GM18951 (cell line): Measurements from ENCODE around the gene C3AR1.

Experiments
- POLR2A ChIP-seq: IDR thresholded peaks from 4 replicates; pipeline ENCODE4 v1.6.1; 2011; ENCODE audit warnings: mild to moderate bottlenecking; ENCODE audit not compliant: insufficient read length, insufficient read depth; ENCODE audit errors: extremely low read depth
- in situ Hi-C: fragments of 300-500 bp; cut with MboI; formaldehyde crosslinking; loops from one replicate; pipeline ENCODE4 v1.12.0; 2022; ENCODE audit warnings: low sequenced_read_pairs, mixed read lengths, inconsistent platforms; ENCODE audit not compliant: unreplicated experiment

The C3AR1 gene

GRCh38 chr12:8047842-8048241 lies 18.3 kb downstream of the C3AR1 start:
- in situ Hi-C loops, result loop anchor here (5.0 kb wide), 1 partner anchor 39 kb away; no protein-coding TSS in a partner anchor
- TF ChIP-seq POLR2A, result no peak

- in situ Hi-C loops, result loop anchor here (5.0 kb wide), 1 partner anchor 41 kb away; no protein-coding TSS in a partner anchor
- no peak for TF ChIP-seq POLR2A
Observed at GRCh38 chr12:8045952-8046944, 19.9 kb downstream of the C3AR1 start.

GRCh38 chr12:8040791-8041190 lies 25.4 kb downstream of the C3AR1 start:
- in situ Hi-C loops, result no loop called here
- no peak for TF ChIP-seq POLR2A

- no peak for TF ChIP-seq POLR2A
- in situ Hi-C loops, result no loop called here
Observed at GRCh38 chr12:8038659-8039114, 27.5 kb downstream of the C3AR1 start.

- TF ChIP-seq POLR2A, result no peak
- in situ Hi-C loops, result no loop called here
Observed at GRCh38 chr12:8037947-8038346, 28.2 kb downstream of the C3AR1 start.

- TF ChIP-seq POLR2A, result no peak
- in situ Hi-C loops, result no loop called here
Observed at GRCh38 chr12:8037046-8037663, 29.0 kb downstream of the C3AR1 start.

- TF ChIP-seq POLR2A, result no peak
- in situ Hi-C loops, result no loop called here
Observed at GRCh38 chr12:8036346-8036745, 29.8 kb downstream of the C3AR1 start.

- in situ Hi-C loops, result no loop called here
- TF ChIP-seq POLR2A, result no peak
Observed at GRCh38 chr12:8035440-8036010, 30.6 kb downstream of the C3AR1 start.

- in situ Hi-C loops, result no loop called here
- TF ChIP-seq POLR2A, result no peak
Observed at GRCh38 chr12:8034802-8035201, 31.4 kb downstream of the C3AR1 start.

- in situ Hi-C loops, result no loop called here
- TF ChIP-seq POLR2A, result no peak
Observed at GRCh38 chr12:8033153-8034044, 32.8 kb downstream of the C3AR1 start.

- peak; percentile 60 for TF ChIP-seq POLR2A
- in situ Hi-C loops, result no loop called here
Observed at GRCh38 chr12:8032242-8033152, 33.7 kb downstream of the C3AR1 start, which contains the start of gene FOXJ2. Gene FOXJ2 (plus strand): TSS chr12:8032716. CDS start chr12:8039833, 7,117 bp downstream.
